Stimulated activated naive CD8-positive, alpha-beta T cell treated with anti-CD3 and anti-CD28 coated beads, Interleukin-15, Interleukin-2, amounts not matched to agents 100 U/mL and 50 U/mL, for 24 hours (primary cell): ENCODE results near the gene PKNOX2.

Source experiments
- ATAC-seq: fragments of 150-1000 bp; cut with Tn5 transposase; one replicate; pipeline ENCODE4 v1.10.0; 2021
- DNase-seq: peaks from one replicate; pipeline ENCODE4 v3.0.0; 2021

The PKNOX2 gene

DNA sequence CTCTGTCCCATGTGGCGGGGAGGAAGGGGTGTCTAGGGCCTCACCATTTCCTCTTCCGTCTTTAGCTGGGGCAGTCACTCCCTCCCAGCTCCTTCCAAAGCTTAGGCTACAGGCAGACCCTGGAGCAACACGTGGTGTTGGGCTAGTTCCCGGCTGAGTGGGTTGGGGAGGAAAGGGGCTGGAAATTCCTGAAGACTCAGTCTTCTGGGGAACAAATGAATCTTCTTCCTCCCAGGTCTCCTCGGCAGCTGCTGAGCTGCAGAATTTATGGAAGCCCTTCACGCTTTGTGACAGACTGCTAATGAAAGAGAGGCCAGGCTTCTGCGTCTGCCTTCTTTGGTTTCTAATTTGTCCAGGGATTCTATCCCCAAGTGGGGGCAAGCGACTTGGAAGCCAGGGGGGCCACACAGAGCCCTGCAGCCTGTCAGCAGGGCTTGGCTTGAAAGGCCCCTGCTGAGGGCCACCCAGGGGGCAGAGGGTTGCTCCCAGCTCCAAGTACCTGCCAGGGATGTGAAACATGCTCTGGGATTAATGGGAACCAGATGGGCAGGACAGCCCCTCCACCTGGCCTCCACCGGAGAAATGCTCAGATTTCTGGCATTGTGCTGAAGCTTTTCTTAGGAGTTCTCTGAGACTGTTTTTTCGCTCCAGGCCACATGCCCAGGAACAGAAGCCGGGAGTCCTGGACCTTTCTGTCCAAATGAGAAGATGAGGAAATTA lies 123.1 kb downstream of the PKNOX2 start:
- DNase-seq, result no peak
- no peak for ATAC-seq

GRCh38 chr11:125289419-125290098 lies 125.0 kb downstream of the PKNOX2 start:
- ATAC-seq (no peak), DNase-seq (no peak)

DNA sequence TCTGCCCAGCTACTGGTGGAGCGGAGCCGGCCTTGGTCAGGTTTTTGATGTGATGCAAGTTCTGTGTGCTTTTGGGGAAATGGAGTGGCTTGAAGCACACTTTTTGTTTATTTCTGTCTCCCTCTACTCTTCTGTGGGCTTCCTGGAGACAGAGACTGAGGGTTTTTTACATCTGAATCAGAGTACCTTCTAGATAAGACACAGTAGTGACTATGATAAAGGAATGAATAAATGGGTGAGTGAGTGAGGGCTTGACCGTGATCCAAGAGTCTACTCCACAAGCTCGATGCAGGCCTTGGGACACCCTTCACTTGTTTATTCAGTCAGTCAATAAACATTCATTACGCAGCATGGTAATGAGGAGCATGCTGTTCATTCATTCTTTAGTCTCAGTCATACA lies 125.7 kb downstream of the PKNOX2 start:
- no peak for ATAC-seq
- DNase-seq, result no peak

DNA sequence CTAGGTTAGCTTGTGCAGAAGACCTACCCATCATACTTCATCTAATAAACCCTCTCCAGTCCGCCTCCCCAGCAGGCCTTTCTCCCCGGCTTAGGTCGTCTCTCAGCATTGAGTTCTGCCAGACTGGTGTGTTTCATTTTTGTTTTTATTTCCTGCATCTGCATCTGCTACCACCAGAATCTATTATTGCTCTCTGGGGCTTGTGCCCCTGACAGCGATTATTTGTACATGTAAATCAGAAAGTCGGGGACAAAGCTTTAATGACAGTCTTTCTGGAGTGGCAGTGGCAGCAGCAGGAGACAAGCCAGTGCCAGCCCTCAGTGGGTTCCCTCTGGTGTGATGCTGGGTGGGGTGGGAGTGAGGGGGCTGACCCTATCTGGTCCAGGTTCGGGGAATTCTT lies 127.5 kb downstream of the PKNOX2 start:
- DNase-seq, result no peak
- no peak for ATAC-seq

DNA sequence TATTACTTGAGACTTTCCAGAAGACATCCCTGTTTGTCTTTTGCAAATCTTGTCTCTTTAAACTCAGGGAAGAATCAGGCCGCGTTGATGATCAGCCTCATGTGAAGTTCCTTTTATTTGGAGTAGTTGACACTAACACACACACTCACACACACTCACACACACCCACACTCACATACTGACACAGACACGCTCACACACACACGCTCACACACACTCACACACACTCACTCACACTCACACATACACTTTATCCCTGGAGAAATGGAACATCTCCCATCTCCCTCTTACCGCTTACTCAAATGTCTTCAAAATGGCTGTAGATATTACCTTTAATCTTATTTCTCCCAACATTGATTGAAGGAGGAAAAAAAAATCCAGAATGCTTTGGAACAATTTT lies 129.0 kb downstream of the PKNOX2 start:
- ATAC-seq (no peak), DNase-seq (no peak)

- DNase-seq, result no peak
- ATAC-seq, result no peak
These were observed 131.4 kb downstream of the PKNOX2 start for GRCh38 chr11:125295931-125296330.

DNA sequence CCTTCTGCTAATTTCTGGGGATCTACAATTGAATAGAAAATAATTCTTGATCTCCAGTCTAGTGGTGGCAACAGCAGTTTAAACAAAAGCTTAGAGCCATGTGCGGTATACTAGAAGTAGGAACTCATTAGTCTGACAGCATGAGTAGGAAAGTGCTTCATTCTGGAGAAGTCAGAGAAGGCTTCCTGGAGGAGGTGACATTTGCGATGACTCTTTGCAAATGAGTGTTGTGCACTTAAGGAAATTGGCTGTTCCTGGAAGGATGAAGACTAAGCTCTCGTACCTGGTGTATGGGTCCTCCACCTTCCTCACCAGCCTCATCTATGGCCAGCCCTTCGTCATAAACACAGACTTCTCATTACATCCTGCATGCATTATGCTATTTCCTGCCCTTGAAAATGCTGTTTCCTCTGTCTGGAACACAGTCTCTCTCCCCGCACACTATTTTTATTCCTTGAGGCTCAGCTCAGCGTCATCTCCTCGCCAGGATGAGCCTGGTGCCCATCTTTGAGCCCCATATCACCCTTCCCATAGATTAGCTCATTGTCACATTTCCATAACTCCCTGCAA lies 132.9 kb downstream of the PKNOX2 start:
- DNase-seq (no peak), ATAC-seq (no peak)

DNA sequence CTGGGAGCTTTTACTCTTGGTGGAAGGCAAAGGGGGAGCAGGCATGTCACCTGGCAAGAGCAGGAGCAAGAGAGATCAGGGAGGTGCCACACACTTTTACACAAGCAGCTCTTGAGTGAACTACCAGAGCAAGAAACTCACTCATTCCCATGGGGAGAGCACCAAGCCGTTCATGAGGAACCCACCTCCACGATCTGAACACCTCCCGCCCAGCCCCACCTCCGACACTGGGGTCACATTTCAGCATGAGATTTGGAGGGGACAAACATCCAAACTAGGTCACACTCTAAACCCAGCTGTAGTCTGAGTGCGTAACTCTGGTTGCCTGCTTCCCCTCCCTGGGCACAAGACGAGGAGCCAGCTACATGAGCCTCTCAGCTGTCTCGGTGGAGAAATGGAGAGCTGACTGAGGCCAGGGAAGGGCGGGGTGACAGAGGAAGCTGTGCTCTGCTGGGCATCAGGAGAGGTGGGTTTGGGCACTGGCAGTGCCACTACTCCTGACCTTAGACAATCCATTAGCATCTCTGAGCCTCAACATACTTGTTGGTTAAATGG lies 134.6 kb downstream of the PKNOX2 start:
- DNase-seq, result no peak
- no peak for ATAC-seq

GRCh38 chr11:125299821-125300220 lies 135.3 kb downstream of the PKNOX2 start:
- ATAC-seq, result no peak
- DNase-seq, result no peak

- DNase-seq (no peak), ATAC-seq (no peak)
These were observed 136.3 kb downstream of the PKNOX2 start for GRCh38 chr11:125300791-125301218.

DNA sequence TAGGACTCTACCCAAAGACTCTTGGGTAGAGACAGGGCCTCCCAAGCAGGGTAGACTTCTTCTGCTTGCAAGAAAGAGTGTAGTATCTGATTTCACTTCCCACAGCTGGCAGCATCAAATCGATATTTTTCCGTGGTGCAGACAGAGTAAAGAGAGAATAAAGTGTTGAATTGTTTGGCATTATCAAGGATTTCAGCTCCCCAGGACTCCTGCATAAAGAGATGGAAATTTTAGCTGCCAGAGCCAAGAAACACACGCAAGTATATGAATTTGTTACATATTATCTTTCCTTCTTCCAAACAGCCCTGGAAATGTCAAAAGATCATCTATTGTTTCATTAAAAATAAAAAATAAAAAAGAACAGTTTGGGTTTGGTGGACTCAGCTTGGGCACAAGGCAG lies 136.8 kb downstream of the PKNOX2 start:
- ATAC-seq, result no peak
- no peak for DNase-seq

DNA sequence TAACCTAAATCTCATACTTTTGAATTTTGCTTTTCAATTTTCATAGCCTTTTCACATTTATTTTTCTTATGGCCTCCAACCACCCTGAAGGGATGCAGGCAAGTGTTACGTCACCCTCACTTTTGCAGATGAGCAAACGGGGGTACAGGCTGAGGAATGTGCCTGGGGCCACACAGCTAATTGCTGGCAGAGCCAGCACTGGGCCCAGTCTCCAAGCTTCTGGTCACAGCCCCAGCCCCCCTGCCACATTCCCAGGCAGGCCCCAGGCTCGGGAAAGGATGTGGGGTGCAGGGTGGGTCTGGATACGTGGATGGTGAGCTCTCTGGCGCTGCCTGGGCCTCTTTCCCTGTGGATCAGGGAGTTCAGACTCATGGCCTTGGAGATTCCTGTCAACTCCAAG lies 138.6 kb downstream of the PKNOX2 start:
- no peak for DNase-seq
- no peak for ATAC-seq

GRCh38 chr11:125303694-125304093 lies 139.1 kb downstream of the PKNOX2 start:
- DNase-seq (no peak), ATAC-seq (no peak)

GRCh38 chr11:125304136-125304535 lies 139.6 kb downstream of the PKNOX2 start:
- ATAC-seq (no peak), DNase-seq (no peak)

DNA sequence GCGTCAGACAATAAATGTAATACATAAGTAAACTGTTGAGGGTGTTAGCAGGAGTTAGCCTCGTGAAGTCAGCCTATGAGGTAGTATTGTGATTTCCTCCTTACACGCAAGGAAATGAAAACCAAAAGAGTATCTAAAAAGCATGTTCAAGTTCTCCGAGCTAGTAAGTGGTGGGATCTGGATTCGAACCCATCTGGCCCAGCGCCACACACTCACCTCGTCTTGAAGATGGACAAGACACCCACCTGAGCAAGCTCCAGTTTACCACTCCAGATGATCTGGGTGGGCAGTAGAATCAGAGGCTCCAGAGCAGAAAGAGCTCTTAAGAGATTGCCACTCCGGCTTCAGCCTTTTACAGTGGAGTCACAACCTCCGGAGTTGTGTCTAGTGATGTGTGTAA lies 140.3 kb downstream of the PKNOX2 start:
- no peak for ATAC-seq
- no peak for DNase-seq

DNA sequence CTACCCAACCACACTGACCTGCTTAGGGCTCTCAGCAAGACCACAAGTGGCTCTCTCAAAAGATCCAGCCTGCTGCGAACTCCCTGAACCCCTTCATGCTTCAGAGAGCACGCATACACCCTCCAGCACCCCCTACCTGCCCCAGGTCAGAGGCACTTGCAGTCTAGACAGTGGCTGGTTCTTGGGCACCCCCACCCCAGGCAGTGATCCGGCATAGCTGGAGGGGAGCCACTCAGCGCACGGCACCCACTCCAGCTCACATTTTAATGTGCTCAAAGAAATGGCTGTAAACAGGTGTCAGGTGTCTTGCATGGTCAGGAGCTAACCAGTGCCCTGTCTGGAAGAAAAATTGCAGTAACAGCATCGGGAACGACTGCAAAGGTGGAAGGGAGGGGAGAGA lies 140.8 kb downstream of the PKNOX2 start:
- DNase-seq, result no peak
- ATAC-seq, result no peak

GRCh38 chr11:125306476-125306875 lies 141.9 kb downstream of the PKNOX2 start:
- ATAC-seq (no peak), DNase-seq (no peak)

DNA sequence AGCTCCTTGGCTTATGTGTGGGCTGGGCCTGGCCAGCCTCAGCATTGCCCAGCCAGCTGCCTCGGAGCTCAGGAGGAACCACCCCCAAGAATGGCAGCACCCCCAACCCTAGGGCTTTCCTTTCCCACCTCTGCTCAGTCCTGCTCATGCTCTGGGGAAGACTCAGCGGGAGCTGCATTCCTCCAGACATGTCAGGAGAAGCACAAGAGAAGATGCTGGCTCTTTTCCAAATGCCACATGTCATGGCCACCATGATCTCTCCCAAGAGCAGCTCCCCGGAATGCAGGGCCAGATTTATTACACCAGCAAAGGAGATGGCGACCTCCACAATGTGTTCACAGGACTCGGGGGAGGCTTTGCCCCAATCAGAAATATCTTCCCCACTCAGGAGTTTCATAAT lies 143.7 kb downstream of the PKNOX2 start:
- DNase-seq (no peak), ATAC-seq (no peak)

DNA sequence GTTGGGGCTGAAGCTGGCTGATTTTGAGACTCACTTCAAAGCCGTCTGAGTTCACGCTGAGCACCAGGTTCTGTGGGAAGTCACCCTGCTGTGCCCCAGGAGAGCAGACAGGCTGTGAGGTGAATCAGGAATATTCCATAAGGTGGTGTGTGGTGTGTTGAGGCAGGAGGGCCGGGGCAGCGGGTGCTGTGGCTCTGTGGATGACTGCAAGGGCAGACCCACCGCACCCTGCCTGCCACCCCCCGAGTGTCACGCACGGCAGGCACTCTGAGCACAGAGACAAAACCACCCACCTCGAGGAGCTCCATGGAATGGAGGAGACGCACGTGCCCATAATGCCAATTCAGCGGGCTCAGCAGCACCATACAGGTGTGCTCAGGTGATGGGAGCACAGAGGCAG lies 147.8 kb downstream of the PKNOX2 start:
- no peak for DNase-seq
- no peak for ATAC-seq

DNA sequence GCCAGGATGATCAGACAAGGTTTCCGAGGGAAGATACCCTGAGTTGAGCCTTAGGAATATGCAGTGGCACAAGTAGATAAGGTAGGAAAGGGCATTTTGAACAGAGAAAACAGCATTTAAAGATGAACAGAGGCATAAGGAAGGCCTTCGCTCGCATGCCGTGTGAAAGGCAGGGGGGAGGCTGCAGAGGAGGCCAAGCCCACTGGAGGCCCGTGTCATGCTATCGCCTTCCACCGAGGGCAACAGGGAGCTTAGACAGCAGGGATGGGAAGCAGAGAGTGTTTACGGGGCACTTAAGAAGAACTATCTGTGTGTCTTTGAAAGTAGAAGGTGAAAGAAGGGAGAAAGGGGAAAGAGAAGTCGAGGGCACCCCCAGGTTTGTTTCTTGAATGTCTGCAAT lies 148.3 kb downstream of the PKNOX2 start:
- ATAC-seq (no peak), DNase-seq (no peak)

GRCh38 chr11:125313271-125314219 lies 149.0 kb downstream of the PKNOX2 start:
- DNase-seq, result no peak

More at GRCh38 chr11:125313271-125314219, 149.0 kb downstream of the PKNOX2 start:
- peak; percentile 14 for ATAC-seq
